GM19240 (cell line): ENCODE results near the gene RBM33.

Source experiments
- DNase-seq: peaks from one replicate; pipeline ENCODE4 v3.0.0; 2011; ENCODE audit warnings: low spot score; ENCODE audit not compliant: insufficient read length

The RBM33 gene

GRCh38 chr7:155818820-155819168 is 174.3 kb downstream of the RBM33 start:
- DNase-seq, result no peak

- DNase-seq, result no peak
Measured at GRCh38 chr7:155819186-155819585, 174.7 kb downstream of the RBM33 start.

- DNase-seq, result no peak
Measured at GRCh38 chr7:155820246-155820645, 175.8 kb downstream of the RBM33 start.

GRCh38 chr7:155820788-155821187 is 176.3 kb downstream of the RBM33 start:
- DNase-seq, result no peak

- no peak for DNase-seq
Measured at GRCh38 chr7:155821851-155822250, 177.4 kb downstream of the RBM33 start.

GRCh38 chr7:155824227-155824886 is 179.9 kb downstream of the RBM33 start:
- no peak for DNase-seq

- no peak for DNase-seq
Measured at GRCh38 chr7:155825336-155825735, 180.9 kb downstream of the RBM33 start.

GRCh38 chr7:155829796-155830470 is 185.5 kb downstream of the RBM33 start:
- no peak for DNase-seq
